ENCODE results near the gene AZI2. TPM values are rescaled to one million over a fixed set of nuclear protein-coding genes. Genes with fewer than 3 reads are reported as not detected.
A peak's percentile ranks its signal among the peaks of the same experiment; 100 is the strongest.

AZI2 gene
- total RNA-seq, 1 donor from 2014 or later, result 74.0 TPM

DNA sequence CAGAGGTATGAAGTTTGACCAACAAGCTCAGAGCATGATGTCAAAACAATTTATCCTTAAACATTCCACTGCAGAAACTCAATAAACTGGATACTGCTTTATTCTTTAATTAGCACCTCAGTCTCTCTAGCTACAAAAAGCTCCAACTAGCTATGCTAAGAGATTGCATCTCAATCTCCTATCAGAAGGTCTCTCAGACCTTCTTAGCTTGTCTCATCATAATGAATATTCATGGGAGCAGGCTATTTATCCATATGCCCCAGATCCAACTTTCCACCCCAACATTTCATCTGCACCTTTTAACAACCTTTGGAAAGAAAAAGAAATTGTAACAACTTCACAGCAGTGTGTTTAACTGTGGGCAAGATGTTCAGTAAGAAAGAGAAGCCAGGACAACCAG lies 11.4 kb downstream of the AZI2 start:
- no peak overlapping the region for H3K27ac Mint-ChIP-seq
- no peaks in the 10 kb centered on the region for H3K4me1 ChIP-seq
- DNase-seq (ENCODE audit: low spot score), result no peak
- no peak overlapping the region for H3K4me2 ChIP-seq
- H3K27me3 ChIP-seq, result no peaks in the 10 kb centered on the region
- H4K20me1 ChIP-seq (ENCODE audit: low read depth), result no peaks in the 10 kb centered on the region
- H3F3A ChIP-seq (ENCODE audit: low read depth), result no peaks in the 10 kb centered on the region
- H3K9me3 Mint-ChIP-seq, result no peaks in the 10 kb centered on the region
- no peak overlapping the region for H3K27ac ChIP-seq
- no peak for TF ChIP-seq EZH2phosphoT487 (IDR thresholded peaks at IDR 0.05)
- TF ChIP-seq CTCF (IDR thresholded peaks at IDR 0.05), result no peak
- TF ChIP-seq EZH2 (IDR thresholded peaks at IDR 0.05), result no peak
- H3K27me3 Mint-ChIP-seq (ENCODE audit: insufficient read depth, low read depth), result no peaks in the 10 kb centered on the region
- peaks cover 7% of the 10 kb centered on the region for H3K36me3 Mint-ChIP-seq
- peaks cover 6% of the 10 kb centered on the region for H3K36me3 ChIP-seq
- no peak overlapping the region for H3K4me3 ChIP-seq
- no peak overlapping the region for H3K9ac ChIP-seq
- H2AFZ ChIP-seq (replicated peaks), result no peak overlapping the region
- no peaks in the 10 kb centered on the region for H3K9me3 ChIP-seq (ENCODE audit: low read depth)
- no peaks in the 10 kb centered on the region for H3K79me2 ChIP-seq (ENCODE audit: low read depth)
- H3K4me3 Mint-ChIP-seq, result no peak overlapping the region
- H3K4me1 Mint-ChIP-seq, result peaks cover 6% of the 10 kb centered on the region

DNA sequence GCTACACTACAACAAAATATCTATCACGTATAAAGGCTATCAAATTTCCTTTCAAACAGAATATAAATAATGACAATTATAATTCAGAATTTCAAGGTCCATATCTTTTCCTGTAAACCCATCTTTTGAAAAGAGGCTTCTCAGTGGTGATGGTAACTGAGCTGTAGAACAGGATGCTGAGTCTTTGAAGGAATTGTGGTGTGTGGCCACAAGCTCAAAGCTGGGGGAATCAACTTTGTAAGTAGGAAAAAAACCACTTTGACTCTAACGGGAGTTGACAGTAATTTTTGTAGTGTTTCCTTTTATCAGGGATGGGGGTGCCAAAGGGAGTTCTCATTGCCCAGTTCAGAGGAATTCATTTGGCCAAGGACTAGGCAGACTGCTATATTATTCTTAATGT lies 13.4 kb downstream of the AZI2 start:
- H3K36me3 ChIP-seq, result peaks cover 11% of the 10 kb centered on the region
- H3K27me3 Mint-ChIP-seq (ENCODE audit: insufficient read depth, low read depth), result no peaks in the 10 kb centered on the region
- H3K9me3 ChIP-seq (ENCODE audit: low read depth), result no peaks in the 10 kb centered on the region
- peaks cover 7% of the 10 kb centered on the region for H3K36me3 Mint-ChIP-seq
- no peak overlapping the region for H3K27ac Mint-ChIP-seq
- no peak overlapping the region for H3K9ac ChIP-seq
- H3K4me2 ChIP-seq, result no peak overlapping the region
- H3K27ac ChIP-seq, result no peak overlapping the region
- H3K4me1 Mint-ChIP-seq, result no peaks in the 10 kb centered on the region
- DNase-seq (ENCODE audit: low spot score), result no peak
- no peak overlapping the region for H3K4me3 ChIP-seq
- H3F3A ChIP-seq (ENCODE audit: low read depth), result no peaks in the 10 kb centered on the region
- H3K9me3 Mint-ChIP-seq, result no peaks in the 10 kb centered on the region
- no peaks in the 10 kb centered on the region for H4K20me1 ChIP-seq (ENCODE audit: low read depth)
- no peaks in the 10 kb centered on the region for H3K79me2 ChIP-seq (ENCODE audit: low read depth)
- H3K27me3 ChIP-seq, result no peaks in the 10 kb centered on the region
- no peak overlapping the region for H2AFZ ChIP-seq (replicated peaks)
- H3K4me1 ChIP-seq, result no peaks in the 10 kb centered on the region
- no peak for TF ChIP-seq EZH2 (IDR thresholded peaks at IDR 0.05)
- no peak for TF ChIP-seq CTCF (IDR thresholded peaks at IDR 0.05)
- no peak for TF ChIP-seq EZH2phosphoT487 (IDR thresholded peaks at IDR 0.05)
- H3K4me3 Mint-ChIP-seq, result no peak overlapping the region

DNA sequence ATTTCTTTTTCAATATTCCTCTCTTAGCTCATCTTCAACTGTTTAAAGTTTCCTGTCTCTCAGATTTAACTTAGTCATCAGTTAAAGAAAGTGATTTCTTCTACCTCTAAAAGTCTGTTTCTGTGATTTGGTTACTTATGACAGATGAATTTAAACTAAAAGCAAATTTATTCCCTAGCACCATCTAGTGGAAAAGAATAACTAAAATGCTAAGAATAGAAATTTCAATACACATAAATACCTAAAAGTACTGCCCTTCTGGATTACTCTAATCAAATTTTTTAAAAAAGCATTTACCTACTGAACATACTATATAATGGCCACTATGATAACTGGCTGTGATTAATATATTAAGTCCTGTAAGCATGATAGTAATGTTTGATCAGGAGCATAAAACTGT lies 14.1 kb downstream of the AZI2 start:
- Histone ChIP-seq H3K79me2 (ENCODE audit: low read depth) (no peaks in the 10 kb centered on the region), H3K9ac (no peak overlapping the region), H3K27me3 (no peaks in the 10 kb centered on the region), H2AFZ (replicated peaks) (no peak overlapping the region), H4K20me1 (ENCODE audit: low read depth) (no peaks in the 10 kb centered on the region), H3K27ac (no peak overlapping the region), H3K4me2 (no peak overlapping the region), H3K36me3 (peaks cover 11% of the 10 kb centered on the region), H3K9me3 (ENCODE audit: low read depth) (no peaks in the 10 kb centered on the region), H3K4me3 (no peak overlapping the region), H3F3A (ENCODE audit: low read depth) (no peaks in the 10 kb centered on the region), H3K4me1 (no peaks in the 10 kb centered on the region)
- H3K27me3 Mint-ChIP-seq (ENCODE audit: insufficient read depth, low read depth), result no peaks in the 10 kb centered on the region
- no peak for DNase-seq (ENCODE audit: low spot score)
- no peak overlapping the region for H3K4me3 Mint-ChIP-seq
- H3K36me3 Mint-ChIP-seq, result peaks cover 4% of the 10 kb centered on the region
- no peaks in the 10 kb centered on the region for H3K9me3 Mint-ChIP-seq
- no peaks in the 10 kb centered on the region for H3K4me1 Mint-ChIP-seq
- no peak overlapping the region for H3K27ac Mint-ChIP-seq
- TF ChIP-seq EZH2 (IDR thresholded peaks at IDR 0.05), result no peak
- peak; percentile 15 for TF ChIP-seq CTCF (IDR thresholded peaks at IDR 0.05)
